Measurements from ENCODE around the gene ATRX. TPM values are rescaled to one million over a fixed set of nuclear protein-coding genes. Genes with fewer than 3 reads are reported as not detected.

ATRX gene
- total RNA-seq, 2 donors from 2014 or later = 124 to 177 TPM

GRCh38 chrX:77639820-77640219 lies 146.2 kb downstream of the ATRX start:
- no peak for TF ChIP-seq CTCF (IDR thresholded peaks at IDR 0.05)
- H3K4me3 ChIP-seq = no peak overlapping the region

GRCh38 chrX:77638397-77638796 lies 147.6 kb downstream of the ATRX start:
- no peak overlapping the region for H3K27ac ChIP-seq
- ATAC-seq (ENCODE audit: insufficient number of reproducible peaks, low FRiP score, low read depth) = no peak
- no peaks in the 10 kb centered on the region for H3K9me3 ChIP-seq
- no peaks in the 10 kb centered on the region for H3K27me3 ChIP-seq (replicated peaks; ENCODE audit: insufficient read depth)
- no peak for DNase-seq (ENCODE audit: low spot score)
- TF ChIP-seq CTCF (IDR thresholded peaks at IDR 0.05) = no peak
- no peaks in the 10 kb centered on the region for H3K4me1 ChIP-seq (ENCODE audit: control insufficient read depth in 1 of 2, low read depth in 2 of 2)
- H3K36me3 ChIP-seq = no peaks in the 10 kb centered on the region
- H3K4me3 ChIP-seq = no peak overlapping the region

More at GRCh38 chrX:77639820-77640219, 146.2 kb downstream of the ATRX start:
- DNase-seq (ENCODE audit: low spot score) (no peak), ATAC-seq (ENCODE audit: insufficient number of reproducible peaks, low FRiP score, low read depth) (no peak)
- Histone ChIP-seq H3K9me3 (no peaks in the 10 kb centered on the region), H3K4me1 (ENCODE audit: control insufficient read depth in 1 of 2, low read depth in 2 of 2) (no peaks in the 10 kb centered on the region), H3K27ac (no peak overlapping the region), H3K27me3 (replicated peaks; ENCODE audit: insufficient read depth) (no peaks in the 10 kb centered on the region), H3K36me3 (no peaks in the 10 kb centered on the region)

GRCh38 chrX:77635373-77635772 lies 150.6 kb downstream of the ATRX start:
- DNase-seq (ENCODE audit: low spot score) = no peak
- H3K36me3 ChIP-seq = no peaks in the 10 kb centered on the region
- TF ChIP-seq CTCF (IDR thresholded peaks at IDR 0.05) = no peak
- no peaks in the 10 kb centered on the region for H3K9me3 ChIP-seq
- H3K27me3 ChIP-seq (replicated peaks; ENCODE audit: insufficient read depth) = no peaks in the 10 kb centered on the region
- ATAC-seq (ENCODE audit: insufficient number of reproducible peaks, low FRiP score, low read depth) = no peak
- H3K4me3 ChIP-seq = no peak overlapping the region
- no peaks in the 10 kb centered on the region for H3K4me1 ChIP-seq (ENCODE audit: control insufficient read depth in 1 of 2, low read depth in 2 of 2)
- H3K27ac ChIP-seq = no peak overlapping the region

GRCh38 chrX:77628294-77629025 lies 157.6 kb downstream of the ATRX start:
- DNase-seq (ENCODE audit: low spot score) (no peak), ATAC-seq (ENCODE audit: insufficient number of reproducible peaks, low FRiP score, low read depth) (no peak)
- H3K27ac ChIP-seq = no peak overlapping the region
- H3K36me3 ChIP-seq = no peaks in the 10 kb centered on the region
- no peak overlapping the region for H3K4me3 ChIP-seq
- TF ChIP-seq CTCF (IDR thresholded peaks at IDR 0.05) = no peak
- no peaks in the 10 kb centered on the region for H3K4me1 ChIP-seq (ENCODE audit: control insufficient read depth in 1 of 2, low read depth in 2 of 2)
- H3K9me3 ChIP-seq = no peaks in the 10 kb centered on the region
- H3K27me3 ChIP-seq (replicated peaks; ENCODE audit: insufficient read depth) = no peaks in the 10 kb centered on the region

- no peak overlapping the region for H3K4me3 ChIP-seq
- TF ChIP-seq CTCF (IDR thresholded peaks at IDR 0.05) = no peak
- ATAC-seq (ENCODE audit: insufficient number of reproducible peaks, low FRiP score, low read depth) (no peak), DNase-seq (ENCODE audit: low spot score) (no peak)
- H3K4me1 ChIP-seq (ENCODE audit: control insufficient read depth in 1 of 2, low read depth in 2 of 2) = peaks cover 0 to 3% of the 10 kb centered on the region in 2 donors
- H3K27me3 ChIP-seq (replicated peaks; ENCODE audit: insufficient read depth) = no peaks in the 10 kb centered on the region
- no peak overlapping the region for H3K27ac ChIP-seq
- H3K36me3 ChIP-seq = no peaks in the 10 kb centered on the region
- H3K9me3 ChIP-seq = no peaks in the 10 kb centered on the region
Observed at GRCh38 chrX:77622672-77623071, 163.3 kb downstream of the ATRX start.
